ENCODE measurements around the gene ALK. TPM values are rescaled to one million over a fixed set of nuclear protein-coding genes. Genes with fewer than 3 reads are reported as not detected.

Gene ALK
- total and polyA plus RNA-seq, 2 experiments from 2014 or later: 0.35 TPM; not detected in 1

DNA sequence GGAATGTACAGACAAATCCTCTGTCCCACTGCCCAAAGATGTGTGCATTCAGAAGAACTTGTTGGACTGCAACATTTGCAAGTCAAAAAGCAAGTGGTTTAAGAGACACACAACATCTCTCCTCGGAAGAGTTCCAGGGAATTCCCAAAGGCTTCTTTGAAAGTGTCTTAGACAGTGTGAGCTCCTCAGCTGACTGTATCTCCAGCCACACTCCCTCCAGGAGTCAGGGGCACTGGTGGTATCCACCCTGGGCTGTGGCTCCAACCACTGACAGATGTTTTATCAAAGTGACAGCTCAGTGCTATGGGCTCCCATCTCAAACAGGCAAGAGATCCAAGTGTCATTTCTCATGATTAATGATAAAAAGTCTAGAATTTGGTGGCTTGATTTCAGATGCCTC lies 48.5 kb downstream of the ALK start:
- no peak for ATAC-seq
- no peaks in the 10 kb centered on the region for H3K36me3 Mint-ChIP-seq (ENCODE audit: low read depth)

More for the DNA sequence above, 48.5 kb downstream of the ALK start:
- peaks cover 16% of the 10 kb centered on the region; the same call in 1 of the 2 replicates for H3K9me2 ChIP-seq (ENCODE audit: insufficient read depth)
- H3K27ac ChIP-seq (ENCODE audit: low read depth): no peak overlapping the region
- no peaks in the 10 kb centered on the region for H3K27me3 Mint-ChIP-seq (ENCODE audit: insufficient read depth, low read depth, poor library complexity)
- H3K4me3 Mint-ChIP-seq: no peak overlapping the region
- no peak for DNase-seq (ENCODE audit: low spot score)
- H3K4me1 Mint-ChIP-seq: peaks cover 2% of the 10 kb centered on the region; the same call in 1 of the 3 replicates
- H3K36me3 ChIP-seq (ENCODE audit: insufficient read depth): no peaks in the 10 kb centered on the region
- H3K9me3 Mint-ChIP-seq: no peaks in the 10 kb centered on the region; the same call in 2 of the 3 replicates
- H3K27ac Mint-ChIP-seq: no peak overlapping the region
- H3F3A ChIP-seq (replicated peaks; ENCODE audit: low read depth): no peaks in the 10 kb centered on the region
- H3K79me2 ChIP-seq (replicated peaks; ENCODE audit: insufficient read depth): no peaks in the 10 kb centered on the region
- H3K4me1 ChIP-seq (ENCODE audit: insufficient read depth): no peaks in the 10 kb centered on the region
- H3K27me3 ChIP-seq (ENCODE audit: insufficient read depth): no peaks in the 10 kb centered on the region
- no peak overlapping the region for H3K4me2 ChIP-seq
- no peak overlapping the region for H2AFZ ChIP-seq
- no peaks in the 10 kb centered on the region for H4K20me1 ChIP-seq (replicated peaks; ENCODE audit: insufficient read depth)
- no peak overlapping the region for H3K4me3 ChIP-seq
- TF ChIP-seq NANOG (IDR thresholded peaks at IDR 0.05; ENCODE audit: borderline replicate concordance) (no peak), ZNF114 (CRISPR knock-in tag; IDR thresholded peaks at IDR 0.05) (no peak), JUNB (IDR thresholded peaks at IDR 0.05; ENCODE audit: unreplicated experiment) (no peak), CREB1 (CRISPR knock-in tag; IDR thresholded peaks at IDR 0.05; ENCODE audit: low read depth) (no peak), ZNF331 (CRISPR knock-in tag; IDR thresholded peaks at IDR 0.05; ENCODE audit: low read depth) (no peak), STAT1 (IDR thresholded peaks at IDR 0.05; ENCODE audit: unreplicated experiment) (no peak), EZH2 (IDR thresholded peaks at IDR 0.05; ENCODE audit: low read depth, unreplicated experiment) (no peak), EZH2phosphoT487 (IDR thresholded peaks at IDR 0.05; ENCODE audit: unreplicated experiment) (no peak)
- TF ChIP-seq, protein P1, sequence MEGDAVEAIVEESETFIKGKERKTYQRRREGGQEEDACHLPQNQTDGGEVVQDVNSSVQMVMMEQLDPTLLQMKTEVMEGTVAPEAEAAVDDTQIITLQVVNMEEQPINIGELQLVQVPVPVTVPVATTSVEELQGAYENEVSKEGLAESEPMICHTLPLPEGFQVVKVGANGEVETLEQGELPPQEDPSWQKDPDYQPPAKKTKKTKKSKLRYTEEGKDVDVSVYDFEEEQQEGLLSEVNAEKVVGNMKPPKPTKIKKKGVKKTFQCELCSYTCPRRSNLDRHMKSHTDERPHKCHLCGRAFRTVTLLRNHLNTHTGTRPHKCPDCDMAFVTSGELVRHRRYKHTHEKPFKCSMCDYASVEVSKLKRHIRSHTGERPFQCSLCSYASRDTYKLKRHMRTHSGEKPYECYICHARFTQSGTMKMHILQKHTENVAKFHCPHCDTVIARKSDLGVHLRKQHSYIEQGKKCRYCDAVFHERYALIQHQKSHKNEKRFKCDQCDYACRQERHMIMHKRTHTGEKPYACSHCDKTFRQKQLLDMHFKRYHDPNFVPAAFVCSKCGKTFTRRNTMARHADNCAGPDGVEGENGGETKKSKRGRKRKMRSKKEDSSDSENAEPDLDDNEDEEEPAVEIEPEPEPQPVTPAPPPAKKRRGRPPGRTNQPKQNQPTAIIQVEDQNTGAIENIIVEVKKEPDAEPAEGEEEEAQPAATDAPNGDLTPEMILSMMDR (conservative IDR thresholded peaks at IDR 0.05; ENCODE audit: low read depth in 2 of 2): no peak
- TF ChIP-seq, protein P2, sequence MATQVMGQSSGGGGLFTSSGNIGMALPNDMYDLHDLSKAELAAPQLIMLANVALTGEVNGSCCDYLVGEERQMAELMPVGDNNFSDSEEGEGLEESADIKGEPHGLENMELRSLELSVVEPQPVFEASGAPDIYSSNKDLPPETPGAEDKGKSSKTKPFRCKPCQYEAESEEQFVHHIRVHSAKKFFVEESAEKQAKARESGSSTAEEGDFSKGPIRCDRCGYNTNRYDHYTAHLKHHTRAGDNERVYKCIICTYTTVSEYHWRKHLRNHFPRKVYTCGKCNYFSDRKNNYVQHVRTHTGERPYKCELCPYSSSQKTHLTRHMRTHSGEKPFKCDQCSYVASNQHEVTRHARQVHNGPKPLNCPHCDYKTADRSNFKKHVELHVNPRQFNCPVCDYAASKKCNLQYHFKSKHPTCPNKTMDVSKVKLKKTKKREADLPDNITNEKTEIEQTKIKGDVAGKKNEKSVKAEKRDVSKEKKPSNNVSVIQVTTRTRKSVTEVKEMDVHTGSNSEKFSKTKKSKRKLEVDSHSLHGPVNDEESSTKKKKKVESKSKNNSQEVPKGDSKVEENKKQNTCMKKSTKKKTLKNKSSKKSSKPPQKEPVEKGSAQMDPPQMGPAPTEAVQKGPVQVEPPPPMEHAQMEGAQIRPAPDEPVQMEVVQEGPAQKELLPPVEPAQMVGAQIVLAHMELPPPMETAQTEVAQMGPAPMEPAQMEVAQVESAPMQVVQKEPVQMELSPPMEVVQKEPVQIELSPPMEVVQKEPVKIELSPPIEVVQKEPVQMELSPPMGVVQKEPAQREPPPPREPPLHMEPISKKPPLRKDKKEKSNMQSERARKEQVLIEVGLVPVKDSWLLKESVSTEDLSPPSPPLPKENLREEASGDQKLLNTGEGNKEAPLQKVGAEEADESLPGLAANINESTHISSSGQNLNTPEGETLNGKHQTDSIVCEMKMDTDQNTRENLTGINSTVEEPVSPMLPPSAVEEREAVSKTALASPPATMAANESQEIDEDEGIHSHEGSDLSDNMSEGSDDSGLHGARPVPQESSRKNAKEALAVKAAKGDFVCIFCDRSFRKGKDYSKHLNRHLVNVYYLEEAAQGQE (IDR thresholded peaks at IDR 0.05; ENCODE audit: unreplicated experiment): no peak
- TF ChIP-seq, protein P3, sequence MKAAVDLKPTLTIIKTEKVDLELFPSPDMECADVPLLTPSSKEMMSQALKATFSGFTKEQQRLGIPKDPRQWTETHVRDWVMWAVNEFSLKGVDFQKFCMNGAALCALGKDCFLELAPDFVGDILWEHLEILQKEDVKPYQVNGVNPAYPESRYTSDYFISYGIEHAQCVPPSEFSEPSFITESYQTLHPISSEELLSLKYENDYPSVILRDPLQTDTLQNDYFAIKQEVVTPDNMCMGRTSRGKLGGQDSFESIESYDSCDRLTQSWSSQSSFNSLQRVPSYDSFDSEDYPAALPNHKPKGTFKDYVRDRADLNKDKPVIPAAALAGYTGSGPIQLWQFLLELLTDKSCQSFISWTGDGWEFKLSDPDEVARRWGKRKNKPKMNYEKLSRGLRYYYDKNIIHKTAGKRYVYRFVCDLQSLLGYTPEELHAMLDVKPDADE (IDR thresholded peaks at IDR 0.05): no peak
- TF ChIP-seq, protein P4, sequence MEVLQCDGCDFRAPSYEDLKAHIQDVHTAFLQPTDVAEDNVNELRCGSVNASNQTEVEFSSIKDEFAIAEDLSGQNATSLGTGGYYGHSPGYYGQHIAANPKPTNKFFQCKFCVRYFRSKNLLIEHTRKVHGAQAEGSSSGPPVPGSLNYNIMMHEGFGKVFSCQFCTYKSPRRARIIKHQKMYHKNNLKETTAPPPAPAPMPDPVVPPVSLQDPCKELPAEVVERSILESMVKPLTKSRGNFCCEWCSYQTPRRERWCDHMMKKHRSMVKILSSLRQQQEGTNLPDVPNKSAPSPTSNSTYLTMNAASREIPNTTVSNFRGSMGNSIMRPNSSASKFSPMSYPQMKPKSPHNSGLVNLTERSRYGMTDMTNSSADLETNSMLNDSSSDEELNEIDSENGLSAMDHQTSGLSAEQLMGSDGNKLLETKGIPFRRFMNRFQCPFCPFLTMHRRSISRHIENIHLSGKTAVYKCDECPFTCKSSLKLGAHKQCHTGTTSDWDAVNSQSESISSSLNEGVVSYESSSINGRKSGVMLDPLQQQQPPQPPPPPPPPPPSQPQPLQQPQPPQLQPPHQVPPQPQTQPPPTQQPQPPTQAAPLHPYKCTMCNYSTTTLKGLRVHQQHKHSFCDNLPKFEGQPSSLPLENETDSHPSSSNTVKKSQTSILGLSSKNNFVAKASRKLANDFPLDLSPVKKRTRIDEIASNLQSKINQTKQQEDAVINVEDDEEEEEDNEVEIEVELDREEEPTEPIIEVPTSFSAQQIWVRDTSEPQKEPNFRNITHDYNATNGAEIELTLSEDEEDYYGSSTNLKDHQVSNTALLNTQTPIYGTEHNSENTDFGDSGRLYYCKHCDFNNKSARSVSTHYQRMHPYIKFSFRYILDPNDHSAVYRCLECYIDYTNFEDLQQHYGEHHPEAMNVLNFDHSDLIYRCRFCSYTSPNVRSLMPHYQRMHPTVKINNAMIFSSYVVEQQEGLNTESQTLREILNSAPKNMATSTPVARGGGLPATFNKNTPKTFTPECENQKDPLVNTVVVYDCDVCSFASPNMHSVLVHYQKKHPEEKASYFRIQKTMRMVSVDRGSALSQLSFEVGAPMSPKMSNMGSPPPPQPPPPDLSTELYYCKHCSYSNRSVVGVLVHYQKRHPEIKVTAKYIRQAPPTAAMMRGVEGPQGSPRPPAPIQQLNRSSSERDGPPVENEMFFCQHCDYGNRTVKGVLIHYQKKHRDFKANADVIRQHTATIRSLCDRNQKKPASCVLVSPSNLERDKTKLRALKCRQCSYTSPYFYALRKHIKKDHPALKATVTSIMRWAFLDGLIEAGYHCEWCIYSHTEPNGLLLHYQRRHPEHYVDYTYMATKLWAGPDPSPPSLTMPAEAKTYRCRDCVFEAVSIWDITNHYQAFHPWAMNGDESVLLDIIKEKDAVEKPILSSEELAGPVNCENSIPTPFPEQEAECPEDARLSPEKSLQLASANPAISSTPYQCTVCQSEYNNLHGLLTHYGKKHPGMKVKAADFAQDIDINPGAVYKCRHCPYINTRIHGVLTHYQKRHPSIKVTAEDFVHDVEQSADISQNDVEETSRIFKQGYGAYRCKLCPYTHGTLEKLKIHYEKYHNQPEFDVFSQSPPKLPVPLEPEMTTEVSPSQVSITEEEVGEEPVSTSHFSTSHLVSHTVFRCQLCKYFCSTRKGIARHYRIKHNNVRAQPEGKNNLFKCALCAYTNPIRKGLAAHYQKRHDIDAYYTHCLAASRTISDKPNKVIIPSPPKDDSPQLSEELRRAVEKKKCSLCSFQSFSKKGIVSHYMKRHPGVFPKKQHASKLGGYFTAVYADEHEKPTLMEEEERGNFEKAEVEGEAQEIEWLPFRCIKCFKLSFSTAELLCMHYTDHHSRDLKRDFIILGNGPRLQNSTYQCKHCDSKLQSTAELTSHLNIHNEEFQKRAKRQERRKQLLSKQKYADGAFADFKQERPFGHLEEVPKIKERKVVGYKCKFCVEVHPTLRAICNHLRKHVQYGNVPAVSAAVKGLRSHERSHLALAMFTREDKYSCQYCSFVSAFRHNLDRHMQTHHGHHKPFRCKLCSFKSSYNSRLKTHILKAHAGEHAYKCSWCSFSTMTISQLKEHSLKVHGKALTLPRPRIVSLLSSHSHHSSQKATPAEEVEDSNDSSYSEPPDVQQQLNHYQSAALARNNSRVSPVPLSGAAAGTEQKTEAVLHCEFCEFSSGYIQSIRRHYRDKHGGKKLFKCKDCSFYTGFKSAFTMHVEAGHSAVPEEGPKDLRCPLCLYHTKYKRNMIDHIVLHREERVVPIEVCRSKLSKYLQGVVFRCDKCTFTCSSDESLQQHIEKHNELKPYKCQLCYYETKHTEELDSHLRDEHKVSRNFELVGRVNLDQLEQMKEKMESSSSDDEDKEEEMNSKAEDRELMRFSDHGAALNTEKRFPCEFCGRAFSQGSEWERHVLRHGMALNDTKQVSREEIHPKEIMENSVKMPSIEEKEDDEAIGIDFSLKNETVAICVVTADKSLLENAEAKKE (CRISPR knock-in tag; IDR thresholded peaks at IDR 0.05): no peak
